ENCODE results near the gene SYCE1L.

SYCE1L gene

DNA sequence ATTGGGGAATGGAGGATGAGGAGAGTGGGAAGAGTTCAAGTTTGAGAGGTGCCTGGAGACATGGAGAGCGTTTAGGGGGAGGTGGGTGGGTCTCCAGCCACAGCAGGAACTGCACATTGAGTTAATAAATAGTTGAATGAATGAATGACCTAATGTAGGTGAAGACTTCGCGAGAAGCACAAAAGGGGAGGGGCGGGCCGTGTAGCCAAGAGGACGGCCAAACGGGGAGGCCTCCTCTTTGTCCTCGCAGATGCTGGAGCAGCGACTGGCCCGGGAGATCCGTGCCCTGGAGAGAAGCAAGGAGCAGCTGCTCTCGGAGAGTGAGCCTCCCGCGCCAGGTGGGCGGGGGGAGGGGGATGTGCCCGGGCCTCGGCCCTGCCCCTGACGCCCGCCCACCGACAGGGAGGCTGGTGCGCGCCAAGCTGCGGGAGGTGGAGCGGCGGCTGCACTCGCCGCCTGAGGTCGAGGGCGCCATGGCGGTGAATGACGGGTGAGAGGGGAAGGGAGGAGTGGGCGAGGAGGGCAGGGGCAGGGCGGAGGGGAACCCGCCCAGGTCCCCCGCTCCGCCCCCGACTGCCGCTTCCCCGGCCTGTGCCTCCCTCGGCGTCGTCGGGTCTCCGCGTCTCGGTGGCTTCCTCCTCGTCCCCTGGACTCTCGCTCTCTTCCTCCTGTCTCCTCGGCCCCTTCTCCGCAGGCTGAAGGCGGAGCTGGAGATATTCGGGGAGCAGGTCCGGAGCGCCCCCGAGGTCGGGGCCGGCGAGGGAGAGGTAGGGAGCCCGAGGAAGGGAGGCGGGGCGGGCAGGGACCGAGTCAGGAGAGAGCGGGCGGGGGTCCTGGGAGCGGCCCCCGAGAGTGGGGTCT is 12.9 kb downstream of the SYCE1L start:
- H3K4me1 ChIP-seq (ENCODE audit: insufficient read depth, low read length, poor library complexity, severe bottlenecking) = no peaks in the 10 kb centered on the region
- peak overlapping the region; percentile 79 for H3K9ac ChIP-seq (ENCODE audit: low read depth, low read length, poor library complexity, severe bottlenecking)
- no peaks in the 10 kb centered on the region for H3F3A ChIP-seq (ENCODE audit: low read depth)
- no peaks in the 10 kb centered on the region for H3K9me2 ChIP-seq (replicated peaks; ENCODE audit: low read depth, low read length)
- H4K20me1 ChIP-seq (ENCODE audit: insufficient read depth, low read length, poor library complexity, severe bottlenecking) = no peaks in the 10 kb centered on the region
- no peak for TF ChIP-seq EZH2phosphoT487 (IDR thresholded peaks at IDR 0.05; ENCODE audit: borderline replicate concordance)
- TF ChIP-seq, protein P1, sequence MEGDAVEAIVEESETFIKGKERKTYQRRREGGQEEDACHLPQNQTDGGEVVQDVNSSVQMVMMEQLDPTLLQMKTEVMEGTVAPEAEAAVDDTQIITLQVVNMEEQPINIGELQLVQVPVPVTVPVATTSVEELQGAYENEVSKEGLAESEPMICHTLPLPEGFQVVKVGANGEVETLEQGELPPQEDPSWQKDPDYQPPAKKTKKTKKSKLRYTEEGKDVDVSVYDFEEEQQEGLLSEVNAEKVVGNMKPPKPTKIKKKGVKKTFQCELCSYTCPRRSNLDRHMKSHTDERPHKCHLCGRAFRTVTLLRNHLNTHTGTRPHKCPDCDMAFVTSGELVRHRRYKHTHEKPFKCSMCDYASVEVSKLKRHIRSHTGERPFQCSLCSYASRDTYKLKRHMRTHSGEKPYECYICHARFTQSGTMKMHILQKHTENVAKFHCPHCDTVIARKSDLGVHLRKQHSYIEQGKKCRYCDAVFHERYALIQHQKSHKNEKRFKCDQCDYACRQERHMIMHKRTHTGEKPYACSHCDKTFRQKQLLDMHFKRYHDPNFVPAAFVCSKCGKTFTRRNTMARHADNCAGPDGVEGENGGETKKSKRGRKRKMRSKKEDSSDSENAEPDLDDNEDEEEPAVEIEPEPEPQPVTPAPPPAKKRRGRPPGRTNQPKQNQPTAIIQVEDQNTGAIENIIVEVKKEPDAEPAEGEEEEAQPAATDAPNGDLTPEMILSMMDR (conservative IDR thresholded peaks at IDR 0.05; ENCODE audit: low read length) = no peak
- peak overlapping the region; percentile 47 for H3K4me2 ChIP-seq (ENCODE audit: low read depth, low read length, poor library complexity, severe bottlenecking)
- H3K27me3 ChIP-seq (ENCODE audit: insufficient read depth, low read length, poor library complexity, severe bottlenecking) = no peaks in the 10 kb centered on the region
- H3K79me2 ChIP-seq (ENCODE audit: insufficient read depth, low read length) = no peaks in the 10 kb centered on the region
- H3K4me3 ChIP-seq (ENCODE audit: low read length, poor library complexity, severe bottlenecking) = peak overlapping the region; percentile 77
- H2AFZ ChIP-seq (ENCODE audit: low read length) = peak overlapping the region; percentile 92
- H3K9me3 ChIP-seq (ENCODE audit: insufficient read depth, low read depth, low read length) = no peaks in the 10 kb centered on the region
- no peaks in the 10 kb centered on the region for H3K36me3 ChIP-seq (ENCODE audit: insufficient read depth, low read length)

DNA sequence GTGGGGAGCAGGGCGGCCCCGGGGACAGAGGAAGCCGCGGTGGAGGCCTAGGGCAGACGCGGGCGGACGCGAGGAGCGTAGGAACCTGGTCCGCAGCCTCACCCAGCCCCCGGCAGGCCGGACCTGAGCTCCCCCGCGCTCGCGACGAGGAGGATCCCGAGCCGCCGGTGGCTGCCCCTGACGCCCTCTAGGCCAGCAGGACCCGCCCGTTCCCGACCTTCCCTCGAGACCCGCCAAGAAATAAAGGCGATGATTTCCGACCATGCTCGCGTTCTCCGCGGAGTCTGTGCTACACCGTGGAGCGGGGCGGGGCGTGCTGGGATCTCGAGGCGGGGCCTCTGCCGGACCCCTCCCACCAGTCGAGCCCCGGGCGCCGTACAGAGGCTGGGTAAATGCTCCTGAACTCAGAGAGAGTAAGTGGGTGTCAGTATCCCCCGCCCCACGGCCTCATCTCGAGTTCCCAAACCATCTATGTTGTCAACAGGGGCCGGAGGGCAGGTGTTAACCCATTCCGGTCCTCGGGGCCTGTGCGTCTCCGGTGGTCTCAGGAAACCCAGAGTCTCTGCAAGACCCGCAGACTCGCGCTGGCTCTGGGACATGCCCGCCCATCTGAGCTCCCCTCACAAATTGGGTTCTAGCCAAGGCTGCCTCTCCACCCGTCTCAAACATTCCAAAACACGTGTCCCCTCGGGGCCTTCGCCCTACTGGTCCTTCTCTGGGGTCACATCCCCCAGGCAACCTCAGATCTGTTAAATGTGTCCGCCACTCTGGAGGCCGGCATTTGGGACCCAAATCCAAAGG is 13.7 kb downstream of the SYCE1L start:
- H4K20me1 ChIP-seq (ENCODE audit: insufficient read depth, low read length, poor library complexity, severe bottlenecking) = no peaks in the 10 kb centered on the region
- peak overlapping the region; percentile 92 for H2AFZ ChIP-seq (ENCODE audit: low read length)
- H3K9me3 ChIP-seq (ENCODE audit: insufficient read depth, low read depth, low read length) = no peaks in the 10 kb centered on the region
- no peaks in the 10 kb centered on the region for H3F3A ChIP-seq (ENCODE audit: low read depth)
- peak overlapping the region; percentile 77 for H3K4me3 ChIP-seq (ENCODE audit: low read length, poor library complexity, severe bottlenecking)
- no peaks in the 10 kb centered on the region for H3K9me2 ChIP-seq (replicated peaks; ENCODE audit: low read depth, low read length)
- H3K4me2 ChIP-seq (ENCODE audit: low read depth, low read length, poor library complexity, severe bottlenecking) = peak overlapping the region; percentile 47
- H3K27me3 ChIP-seq (ENCODE audit: insufficient read depth, low read length, poor library complexity, severe bottlenecking) = no peaks in the 10 kb centered on the region
- no peaks in the 10 kb centered on the region for H3K36me3 ChIP-seq (ENCODE audit: insufficient read depth, low read length)
- H3K4me1 ChIP-seq (ENCODE audit: insufficient read depth, low read length, poor library complexity, severe bottlenecking) = no peaks in the 10 kb centered on the region
- no peaks in the 10 kb centered on the region for H3K79me2 ChIP-seq (ENCODE audit: insufficient read depth, low read length)
- H3K9ac ChIP-seq (ENCODE audit: low read depth, low read length, poor library complexity, severe bottlenecking) = peak overlapping the region; percentile 79
- no peak for TF ChIP-seq EZH2phosphoT487 (IDR thresholded peaks at IDR 0.05; ENCODE audit: borderline replicate concordance)
- TF ChIP-seq, protein P1 (conservative IDR thresholded peaks at IDR 0.05; ENCODE audit: low read length) = no peak

DNA sequence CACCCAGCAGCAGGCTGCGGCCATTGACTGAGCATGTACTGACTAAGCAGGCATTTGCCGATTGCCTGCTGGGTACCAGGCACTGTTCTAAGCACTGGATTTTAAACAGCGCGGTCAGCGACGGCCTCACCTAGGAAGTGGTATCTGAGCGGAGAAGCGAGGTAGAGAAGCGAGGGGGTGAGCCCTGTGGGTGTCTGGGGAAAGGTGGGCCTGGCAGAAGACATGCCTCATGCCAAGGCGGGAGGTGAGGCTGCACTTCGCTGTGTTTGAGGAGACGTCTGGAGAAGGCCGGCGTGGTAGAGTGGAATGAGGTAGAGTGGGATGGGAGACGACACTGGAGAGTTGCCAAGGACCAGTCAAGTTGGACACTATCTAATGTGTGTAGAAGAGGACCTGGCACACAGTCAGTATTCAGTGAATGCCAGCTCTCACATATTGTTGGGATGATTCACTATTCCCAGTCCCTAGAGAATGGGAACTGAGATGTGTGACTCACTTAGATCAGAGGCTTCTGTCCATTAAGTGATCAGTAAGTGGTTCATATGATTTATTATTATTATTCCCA is 14.4 kb downstream of the SYCE1L start:
- H3K9me2 ChIP-seq (replicated peaks; ENCODE audit: low read depth, low read length) = no peaks in the 10 kb centered on the region
- H3K79me2 ChIP-seq (ENCODE audit: insufficient read depth, low read length) = no peaks in the 10 kb centered on the region
- no peaks in the 10 kb centered on the region for H3K9me3 ChIP-seq (ENCODE audit: insufficient read depth, low read depth, low read length)
- H3K9ac ChIP-seq (ENCODE audit: low read depth, low read length, poor library complexity, severe bottlenecking) = no peak overlapping the region
- no peak overlapping the region for H2AFZ ChIP-seq (ENCODE audit: low read length)
- H3K36me3 ChIP-seq (ENCODE audit: insufficient read depth, low read length) = no peaks in the 10 kb centered on the region
- H3K4me2 ChIP-seq (ENCODE audit: low read depth, low read length, poor library complexity, severe bottlenecking) = peak overlapping the region; percentile 47
- no peaks in the 10 kb centered on the region for H4K20me1 ChIP-seq (ENCODE audit: insufficient read depth, low read length, poor library complexity, severe bottlenecking)
- H3K4me1 ChIP-seq (ENCODE audit: insufficient read depth, low read length, poor library complexity, severe bottlenecking) = no peaks in the 10 kb centered on the region
- TF ChIP-seq, protein P1 (conservative IDR thresholded peaks at IDR 0.05; ENCODE audit: low read length) = no peak
- no peak for TF ChIP-seq EZH2phosphoT487 (IDR thresholded peaks at IDR 0.05; ENCODE audit: borderline replicate concordance)
- peak overlapping the region; percentile 77 for H3K4me3 ChIP-seq (ENCODE audit: low read length, poor library complexity, severe bottlenecking)
- H3F3A ChIP-seq (ENCODE audit: low read depth) = no peaks in the 10 kb centered on the region
- no peaks in the 10 kb centered on the region for H3K27me3 ChIP-seq (ENCODE audit: insufficient read depth, low read length, poor library complexity, severe bottlenecking)

All from Loucy (cell line).